Suppressor macrophage treated with lipopolysaccharide for 4 hours (primary cell): ENCODE measurements around the gene LIMS1.
A peak's percentile ranks its signal among the peaks of the same experiment; 100 is the strongest.

Experiments used
- DNase-seq: peaks from one replicate; pipeline ENCODE4 v3.0.0-alpha.2; 2020

LIMS1 gene

GRCh38 chr2:108616318-108616717 lies 82.0 kb downstream of the LIMS1 start:
- no peak for DNase-seq

- no peak for DNase-seq
Measured at GRCh38 chr2:108616751-108617161, 82.5 kb downstream of the LIMS1 start.

- DNase-seq = no peak
Measured at GRCh38 chr2:108617617-108618016, 83.3 kb downstream of the LIMS1 start.

GRCh38 chr2:108619925-108620620 lies 85.8 kb downstream of the LIMS1 start:
- no peak for DNase-seq

- DNase-seq = no peak
Measured at GRCh38 chr2:108620656-108621055, 86.4 kb downstream of the LIMS1 start.

- DNase-seq = peak; percentile 41
Measured at GRCh38 chr2:108621087-108621559, 86.9 kb downstream of the LIMS1 start.

- DNase-seq = peak; percentile 49
Measured at GRCh38 chr2:108621687-108622681, 87.7 kb downstream of the LIMS1 start.

GRCh38 chr2:108623616-108624015 lies 89.3 kb downstream of the LIMS1 start:
- DNase-seq = no peak

- DNase-seq = no peak
Measured at GRCh38 chr2:108625186-108625827, 91.0 kb downstream of the LIMS1 start.

GRCh38 chr2:108625828-108626195 lies 91.5 kb downstream of the LIMS1 start:
- DNase-seq = no peak

- peak; percentile 44 for DNase-seq
Measured at GRCh38 chr2:108626995-108627394, 92.7 kb downstream of the LIMS1 start.

GRCh38 chr2:108627911-108628567 lies 93.8 kb downstream of the LIMS1 start:
- DNase-seq = no peak

- DNase-seq = no peak
Measured at GRCh38 chr2:108628936-108629335, 94.7 kb downstream of the LIMS1 start.

GRCh38 chr2:108629417-108629816 lies 95.1 kb downstream of the LIMS1 start:
- no peak for DNase-seq

- no peak for DNase-seq
Measured at GRCh38 chr2:108630567-108631405, 96.5 kb downstream of the LIMS1 start.

- DNase-seq = no peak
Measured at GRCh38 chr2:108632332-108633160, 98.3 kb downstream of the LIMS1 start.

- DNase-seq = no peak
Measured at GRCh38 chr2:108633409-108633808, 99.1 kb downstream of the LIMS1 start.

GRCh38 chr2:108634011-108634410 lies 99.7 kb downstream of the LIMS1 start:
- no peak for DNase-seq

- no peak for DNase-seq
Measured at GRCh38 chr2:108634576-108635160, 100.4 kb downstream of the LIMS1 start.

- no peak for DNase-seq
Measured at GRCh38 chr2:108635630-108636354, 101.5 kb downstream of the LIMS1 start.
